H54 (cell line): ENCODE measurements around the gene NCKAP5.
A peak's percentile ranks its signal among the peaks of the same experiment; 100 is the strongest.

Source experiments
- DNase-seq: peaks from one replicate; pipeline ENCODE4 v3.0.0; 2011; ENCODE audit warnings: low spot score, mixed read lengths; ENCODE audit not compliant: insufficient read length
- FAIRE-seq: peaks from 3 replicates; lab custom pipeline; 2011; peaks lifted over from hg19 to GRCh38; lab: Jason Lieb, UNC
- POLR2A ChIP-seq: IDR thresholded peaks from 2 replicates; pipeline ENCODE4 v1.6.1; 2011; ENCODE audit warnings: low read depth, mild to moderate bottlenecking, low read length

Gene NCKAP5

GRCh38 chr2:133438848-133439564, 129.3 kb downstream of the NCKAP5 start:
- TF ChIP-seq POLR2A = no peak
- FAIRE-seq (no peak), DNase-seq (no peak)

GRCh38 chr2:133438026-133438425, 130.2 kb downstream of the NCKAP5 start:
- no peak for FAIRE-seq
- TF ChIP-seq POLR2A = no peak
- no peak for DNase-seq

GRCh38 chr2:133437492-133437891, 130.8 kb downstream of the NCKAP5 start:
- FAIRE-seq (no peak), DNase-seq (no peak)
- TF ChIP-seq POLR2A = no peak

GRCh38 chr2:133434959-133435668, 133.1 kb downstream of the NCKAP5 start:
- FAIRE-seq (peak; percentile 68), DNase-seq (peak; percentile 9)
- TF ChIP-seq POLR2A = no peak

GRCh38 chr2:133433455-133434451, 134.5 kb downstream of the NCKAP5 start:
- no peak for TF ChIP-seq POLR2A
- DNase-seq = no peak
- FAIRE-seq = no peak

GRCh38 chr2:133432778-133433177, 135.5 kb downstream of the NCKAP5 start:
- no peak for DNase-seq
- no peak for TF ChIP-seq POLR2A
- FAIRE-seq = no peak

GRCh38 chr2:133431289-133431688, 137.0 kb downstream of the NCKAP5 start:
- no peak for FAIRE-seq
- no peak for TF ChIP-seq POLR2A
- DNase-seq = no peak

GRCh38 chr2:133426791-133427190, 141.5 kb downstream of the NCKAP5 start:
- no peak for TF ChIP-seq POLR2A
- no peak for DNase-seq
- FAIRE-seq = no peak

- FAIRE-seq = no peak
- no peak for TF ChIP-seq POLR2A
- DNase-seq = no peak
These were observed 142.7 kb downstream of the NCKAP5 start for GRCh38 chr2:133425612-133426011.

- DNase-seq = no peak
- no peak for FAIRE-seq
- no peak for TF ChIP-seq POLR2A
These were observed 143.4 kb downstream of the NCKAP5 start for GRCh38 chr2:133424876-133425275.

- DNase-seq (no peak), FAIRE-seq (no peak)
- no peak for TF ChIP-seq POLR2A
These were observed 145.3 kb downstream of the NCKAP5 start for GRCh38 chr2:133422931-133423351.

GRCh38 chr2:133421516-133422324, 146.5 kb downstream of the NCKAP5 start:
- TF ChIP-seq POLR2A = no peak
- DNase-seq (no peak), FAIRE-seq (no peak)

- DNase-seq (no peak), FAIRE-seq (no peak)
- TF ChIP-seq POLR2A = no peak
These were observed 147.5 kb downstream of the NCKAP5 start for GRCh38 chr2:133420788-133421187.
